ENCODE data around the gene ENG. TPM values are rescaled to one million over a fixed set of nuclear protein-coding genes. Genes with fewer than 3 reads are reported as not detected.
"Not testable (repeated sequence)": the region's sequence is repeated elsewhere in the genome, so short reads cannot be mapped to it uniquely, and the experiment has no call there.

The ENG gene
- total RNA-seq, 1 experiment from 2014 or later: 29.9 TPM

DNA sequence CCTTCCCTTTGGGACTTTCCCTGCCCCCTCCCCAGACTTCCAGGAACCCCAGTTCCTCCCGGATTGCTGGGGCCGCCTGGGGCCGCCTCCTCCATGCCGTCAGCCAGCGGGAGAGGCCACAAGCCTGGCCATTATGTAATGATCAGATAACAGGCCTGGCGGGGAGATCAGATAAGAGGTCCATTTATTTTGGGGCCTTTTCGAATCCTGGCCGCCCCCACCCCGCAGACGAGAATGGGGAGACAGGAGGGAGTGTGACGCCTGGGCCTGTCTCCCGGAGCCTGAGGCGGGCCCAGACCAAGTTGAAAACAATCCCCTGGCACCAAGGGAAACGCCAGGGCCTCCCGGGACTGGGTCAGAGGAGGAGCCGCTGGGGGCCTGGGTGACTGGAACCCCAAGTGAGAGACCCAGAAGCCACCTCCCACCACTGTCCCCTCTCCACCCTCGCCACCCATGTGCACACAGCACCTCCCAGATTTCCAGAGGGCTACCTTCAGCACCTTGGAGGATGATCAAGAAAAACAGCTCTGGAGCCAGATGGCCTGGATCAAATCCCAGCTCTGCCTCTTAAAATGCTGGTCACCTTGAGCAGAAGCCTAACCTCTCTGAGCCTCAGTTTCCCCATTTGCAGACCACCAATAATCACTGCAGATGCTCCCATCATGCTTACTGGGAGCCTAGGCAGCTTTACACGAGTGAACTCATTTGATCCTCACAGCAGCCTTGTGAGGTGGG, 7.8 kb downstream of the ENG start:
- H3K27ac ChIP-seq (ENCODE audit: low read depth, low read length, poor library complexity, severe bottlenecking): no peak overlapping the region
- ChIA-PET CTCF (no interaction called here), POLR2A (ENCODE audit: low non-redundant PET) (interaction anchor here (0.7 kb wide), 1 partner anchor 212 kb away, joined by 3 read pairs; no protein-coding TSS in a partner anchor)
- TF ChIP-seq EZH2 (IDR thresholded peaks at IDR 0.05; ENCODE audit: borderline replicate concordance, low read depth, low read length, poor library complexity, severe bottlenecking): no peak
- TF ChIP-seq, protein P1, sequence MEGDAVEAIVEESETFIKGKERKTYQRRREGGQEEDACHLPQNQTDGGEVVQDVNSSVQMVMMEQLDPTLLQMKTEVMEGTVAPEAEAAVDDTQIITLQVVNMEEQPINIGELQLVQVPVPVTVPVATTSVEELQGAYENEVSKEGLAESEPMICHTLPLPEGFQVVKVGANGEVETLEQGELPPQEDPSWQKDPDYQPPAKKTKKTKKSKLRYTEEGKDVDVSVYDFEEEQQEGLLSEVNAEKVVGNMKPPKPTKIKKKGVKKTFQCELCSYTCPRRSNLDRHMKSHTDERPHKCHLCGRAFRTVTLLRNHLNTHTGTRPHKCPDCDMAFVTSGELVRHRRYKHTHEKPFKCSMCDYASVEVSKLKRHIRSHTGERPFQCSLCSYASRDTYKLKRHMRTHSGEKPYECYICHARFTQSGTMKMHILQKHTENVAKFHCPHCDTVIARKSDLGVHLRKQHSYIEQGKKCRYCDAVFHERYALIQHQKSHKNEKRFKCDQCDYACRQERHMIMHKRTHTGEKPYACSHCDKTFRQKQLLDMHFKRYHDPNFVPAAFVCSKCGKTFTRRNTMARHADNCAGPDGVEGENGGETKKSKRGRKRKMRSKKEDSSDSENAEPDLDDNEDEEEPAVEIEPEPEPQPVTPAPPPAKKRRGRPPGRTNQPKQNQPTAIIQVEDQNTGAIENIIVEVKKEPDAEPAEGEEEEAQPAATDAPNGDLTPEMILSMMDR (conservative IDR thresholded peaks at IDR 0.05; ENCODE audit: low read depth, low read length): no peak
- H3K4me3 ChIP-seq (ENCODE audit: low read depth, low read length, poor library complexity, severe bottlenecking): no peak overlapping the region
- BruUV-seq (replicated peaks): no TSS peak
- intact Hi-C loops (cut with micrococcal nuclease; ENCODE audit: unreplicated experiment): no loop called here
- peaks cover 7% of the 10 kb centered on the region for H3K9me3 ChIP-seq (ENCODE audit: low read depth, low read length, poor library complexity, severe bottlenecking)
- H3K27me3 ChIP-seq (replicated peaks; ENCODE audit: insufficient read depth, low read depth, low read length, poor library complexity): no peaks in the 10 kb centered on the region
- no peak for DNase-seq (ENCODE audit: low spot score)
- no peaks in the 10 kb centered on the region for H3K4me1 ChIP-seq (ENCODE audit: insufficient read depth, low read length, poor library complexity, severe bottlenecking)
- no peaks in the 10 kb centered on the region for H3K36me3 ChIP-seq (ENCODE audit: insufficient read depth, low read length, poor library complexity, severe bottlenecking)

DNA sequence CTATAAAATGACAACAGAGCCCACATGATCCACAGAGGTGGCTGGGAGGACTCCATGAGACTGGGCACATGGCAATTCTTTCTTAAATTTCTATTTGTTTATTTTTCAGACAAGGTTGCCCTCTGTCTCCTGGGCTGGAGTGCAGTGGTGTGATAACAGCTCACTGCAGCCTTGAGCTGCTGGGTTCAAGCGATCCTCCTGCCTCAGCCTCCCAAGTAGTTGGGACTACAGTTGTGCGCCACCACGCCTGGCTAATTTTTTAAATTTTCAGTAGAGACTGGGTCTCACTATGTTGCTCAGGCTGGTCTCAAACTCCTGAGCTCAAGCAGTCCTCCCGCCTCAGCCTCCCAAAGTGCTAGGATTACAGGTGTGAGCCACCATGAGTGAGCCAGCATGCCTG, 8.8 kb downstream of the ENG start:
- H3K9me3 ChIP-seq (ENCODE audit: low read depth, low read length, poor library complexity, severe bottlenecking); DNase-seq (ENCODE audit: low spot score); POLR2A ChIA-PET (ENCODE audit: low non-redundant PET); H3K4me3 ChIP-seq (ENCODE audit: low read depth, low read length, poor library complexity, severe bottlenecking); intact Hi-C loops (cut with micrococcal nuclease; ENCODE audit: unreplicated experiment); BruUV-seq (replicated peaks); H3K4me1 ChIP-seq (ENCODE audit: insufficient read depth, low read length, poor library complexity, severe bottlenecking); H3K27me3 ChIP-seq (replicated peaks; ENCODE audit: insufficient read depth, low read depth, low read length, poor library complexity); H3K36me3 ChIP-seq (ENCODE audit: insufficient read depth, low read length, poor library complexity, severe bottlenecking); H3K27ac ChIP-seq (ENCODE audit: low read depth, low read length, poor library complexity, severe bottlenecking): not testable (repeated sequence)
- CTCF ChIA-PET: interaction anchor here (0.6 kb wide), 1 partner anchor 261 kb away, joined by 7 read pairs; no protein-coding TSS in a partner anchor

GRCh38 chr9:127844821-127845359, 9.6 kb downstream of the ENG start:
- ChIA-PET CTCF (interaction anchor here (0.6 kb wide), 1 partner anchor 256 kb away, joined by 4 read pairs; no protein-coding TSS in a partner anchor), POLR2A (ENCODE audit: low non-redundant PET) (no interaction called here)
- no TSS peak for BruUV-seq (replicated peaks)
- no peaks in the 10 kb centered on the region for H3K36me3 ChIP-seq (ENCODE audit: insufficient read depth, low read length, poor library complexity, severe bottlenecking)
- H3K9me3 ChIP-seq (ENCODE audit: low read depth, low read length, poor library complexity, severe bottlenecking): peaks cover 7% of the 10 kb centered on the region
- no peak for TF ChIP-seq EZH2 (IDR thresholded peaks at IDR 0.05; ENCODE audit: borderline replicate concordance, low read depth, low read length, poor library complexity, severe bottlenecking)
- H3K4me1 ChIP-seq (ENCODE audit: insufficient read depth, low read length, poor library complexity, severe bottlenecking): no peaks in the 10 kb centered on the region
- DNase-seq (ENCODE audit: low spot score): no peak
- H3K27ac ChIP-seq (ENCODE audit: low read depth, low read length, poor library complexity, severe bottlenecking): no peak overlapping the region
- H3K4me3 ChIP-seq (ENCODE audit: low read depth, low read length, poor library complexity, severe bottlenecking): no peak overlapping the region
- intact Hi-C loops (cut with micrococcal nuclease; ENCODE audit: unreplicated experiment): no loop called here
- H3K27me3 ChIP-seq (replicated peaks; ENCODE audit: insufficient read depth, low read depth, low read length, poor library complexity): no peaks in the 10 kb centered on the region

- H3K27ac ChIP-seq (ENCODE audit: low read depth, low read length, poor library complexity, severe bottlenecking): no peak overlapping the region
- no TSS peak for BruUV-seq (replicated peaks)
- no peaks in the 10 kb centered on the region for H3K27me3 ChIP-seq (replicated peaks; ENCODE audit: insufficient read depth, low read depth, low read length, poor library complexity)
- no peak for DNase-seq (ENCODE audit: low spot score)
- intact Hi-C loops (cut with micrococcal nuclease; ENCODE audit: unreplicated experiment): no loop called here
- CTCF ChIA-PET: no interaction called here
- TF ChIP-seq, protein P1 (conservative IDR thresholded peaks at IDR 0.05; ENCODE audit: low read depth, low read length): no peak
- TF ChIP-seq EZH2 (IDR thresholded peaks at IDR 0.05; ENCODE audit: borderline replicate concordance, low read depth, low read length, poor library complexity, severe bottlenecking): no peak
- no peak overlapping the region for H3K4me3 ChIP-seq (ENCODE audit: low read depth, low read length, poor library complexity, severe bottlenecking)
- POLR2A ChIA-PET (ENCODE audit: low non-redundant PET): no interaction called here
- no peaks in the 10 kb centered on the region for H3K9me3 ChIP-seq (ENCODE audit: low read depth, low read length, poor library complexity, severe bottlenecking)
- H3K4me1 ChIP-seq (ENCODE audit: insufficient read depth, low read length, poor library complexity, severe bottlenecking): no peaks in the 10 kb centered on the region
- H3K36me3 ChIP-seq (ENCODE audit: insufficient read depth, low read length, poor library complexity, severe bottlenecking): no peaks in the 10 kb centered on the region
These were observed 13.2 kb downstream of the ENG start for GRCh38 chr9:127841087-127841835.

Data from A673 (cell line).